GM12878 (cell line): ENCODE results near the gene ADAM29. TPM values are rescaled to one million over a fixed set of nuclear protein-coding genes. Genes with fewer than 3 reads are reported as not detected.

ENCODE experiments used
- ATAC-seq: fragments of 200-7000 bp; cut with Tn5 transposase; 3 replicates; pipeline ENCODE4 v1.9.1; 2020; ENCODE audit warnings: mild to moderate bottlenecking, moderate library complexity
- BruUV-seq: library from RNA; stranded (reverse); fragments of 400-500 nt; replicated peaks from 2 replicates; lab custom pipeline; 2021; lab: Mats Ljungman, UMichigan
- CTCF ChIA-PET: fragments of 300-600 bp; sonication (Branson Sonifier 250); formaldehyde crosslinking; extraction: SDS; loops from one replicate; lab custom pipeline; 2021; ENCODE audit warnings: inconsistent platforms; lab: Yijun Ruan, JAX
- POLR2A ChIA-PET: fragments of 350-600 bp; formaldehyde crosslinking; extraction: SDS; loops from one replicate; lab custom pipeline; 2021; ENCODE audit warnings: inconsistent platforms; lab: Charles Lee
- RAD21 ChIA-PET: fragments of 300-600 bp; sonication (Branson Sonifier 250); formaldehyde crosslinking; loops from one replicate; lab custom pipeline; 2023; ENCODE audit warnings: antibody characterized with exemption; ENCODE audit not compliant: unreplicated experiment; lab: Charles Lee
- SMC1A ChIA-PET: fragments of 300-600 bp; sonication (Branson Sonifier 250); formaldehyde crosslinking; loops from one replicate; lab custom pipeline; 2023; ENCODE audit not compliant: unreplicated experiment, uncharacterized antibody; lab: Charles Lee
- DNase-seq: peaks from one replicate; pipeline ENCODE4 v3.0.0-alpha.2; 2011; ENCODE audit warnings: low read depth, low spot score
- FAIRE-seq: peaks from 3 replicates; lab custom pipeline; 2011; peaks lifted over from hg19 to GRCh38; lab: Jason Lieb, UNC
- H2AFZ ChIP-seq: 2 replicates; pipeline ENCODE4 v1.6.0; 2011; ENCODE audit warnings: low read depth, low read length, control low read depth; ENCODE audit not compliant: control insufficient read depth
- H3K27ac ChIP-seq: 2 replicates; pipeline ENCODE4 v1.5.1; 2011; ENCODE audit warnings: control low read depth; ENCODE audit not compliant: control insufficient read depth, insufficient read depth
- H3K27me3 ChIP-seq, 2 experiments: replicated peaks in 1 of 2; 2 replicates each; pipeline versions ENCODE4 v1.6.0 to v1.6.1; 2011; ENCODE audit warnings: low read length in 1 of 2; ENCODE audit not compliant: control insufficient read depth in 2 of 2, insufficient read depth in 2 of 2
- H3K36me3 ChIP-seq, 2 experiments: 2 replicates each; pipeline ENCODE4 v1.5.1; 2011; ENCODE audit warnings: low read length in 1 of 2; ENCODE audit not compliant: control insufficient read depth in 2 of 2, insufficient read depth in 2 of 2
- H3K4me1 ChIP-seq: 2 replicates; pipeline ENCODE4 v1.6.1; 2011; ENCODE audit warnings: mild to moderate bottlenecking, low read length, moderate library complexity, mixed read lengths; ENCODE audit not compliant: control insufficient read depth, insufficient read depth
- H3K4me2 ChIP-seq: 2 replicates; pipeline ENCODE4 v1.6.0; 2011; ENCODE audit warnings: control low read depth; ENCODE audit not compliant: control insufficient read depth, insufficient read depth
- H3K4me3 ChIP-seq: fragments of 200-600 bp; sonication (generic); 2 replicates; pipeline ENCODE4 v1.5.1; 2016
- H3K79me2 ChIP-seq: 2 replicates; pipeline ENCODE4 v1.6.0; 2011; ENCODE audit warnings: low read length; ENCODE audit not compliant: control insufficient read depth, insufficient read depth
- H3K9ac ChIP-seq: 2 replicates; pipeline ENCODE4 v1.8.0; 2011; ENCODE audit warnings: low read length, control low read depth, mixed read lengths; ENCODE audit not compliant: control insufficient read depth, insufficient read depth
- H3K9me3 ChIP-seq: replicated peaks from 3 replicates; pipeline ENCODE4 v1.5.1; 2011; ENCODE audit warnings: mild to moderate bottlenecking, low read length; ENCODE audit not compliant: control insufficient read depth, insufficient read depth
- H4K20me1 ChIP-seq: 2 replicates; pipeline ENCODE4 v1.6.0; 2011; ENCODE audit not compliant: control insufficient read depth, insufficient read depth
- ASH2L ChIP-seq: fragments of 300-600, 200-600 bp; sonication (generic); IDR thresholded peaks from 2 replicates; pipeline ENCODE4 v1.6.1; 2017; ENCODE audit warnings: low read depth, mild to moderate bottlenecking, borderline replicate concordance
- EZH2 ChIP-seq: IDR thresholded peaks from 2 replicates; pipeline ENCODE4 v1.6.1; 2012; ENCODE audit warnings: low read depth, mild to moderate bottlenecking, control low read depth, inconsistent platforms, low read length, borderline replicate concordance; ENCODE audit not compliant: control insufficient read depth
- FOXK2 ChIP-seq: fragments of 450-650 bp; IDR thresholded peaks from 2 replicates; pipeline ENCODE4 v1.6.1; 2017; ENCODE audit warnings: mild to moderate bottlenecking, moderate library complexity
- KDM1A ChIP-seq: fragments of 200-600 bp; sonication (generic); IDR thresholded peaks from 2 replicates; pipeline ENCODE4 v1.6.1; 2016; ENCODE audit warnings: borderline replicate concordance
- LARP7 ChIP-seq: fragments of 450-650 bp; IDR thresholded peaks from 2 replicates; pipeline ENCODE4 v1.6.1; 2017; ENCODE audit warnings: mild to moderate bottlenecking
- WGBS: methylation state at CpG from one replicate; pipeline ENCODE4 v1.1.6; 2016; ENCODE audit warnings: low lambda C conversion rate; ENCODE audit not compliant: insufficient replicate concordance, insufficient coverage; ENCODE audit errors: missing lambda C conversion rate; 5-methylcytosine and 5-hydroxymethylcytosine counted together
- in situ Hi-C: fragments of 300-500 bp; cut with MboI; formaldehyde crosslinking; loops from 9 replicates; pipeline ENCODE4 v1.14.3; 2018; ENCODE audit warnings: mixed read lengths
- intact Hi-C: fragments of 100-400 bp; cut with micrococcal nuclease; formaldehyde crosslinking; loops from one replicate; pipeline ENCODE4 v1.14.2; 2022; ENCODE audit not compliant: unreplicated experiment
- polyA plus RNA-seq, 11 experiments: library from polyadenylated mRNA; depleted of rRNA in 4 of 11; unstranded in 6 of 11; stranded (reverse) in 5 of 11; fragments of >200 nt; fragmentation: Nextera tagmentation in 4 of 11; fragmentation: Illumina TruSeq in 1 of 11; extraction: Ambion mirVana in 4 of 11; extraction: Trizol in 1 of 11; gene quantifications; 1 replicate in 1 of 11; 2 replicates in 10 of 11; pipeline versions ENCODE4 v1.2.1 to v1.2.3, GENCODE V29; 2011 to 2016; ENCODE audit warnings: inconsistent platforms in 2 of 11, missing spikeins in 2 of 11, low read depth in 1 of 11
- total RNA-seq, 4 experiments: library from RNA; depleted of rRNA in 3 of 4; stranded (reverse); fragments of >200 nt in 3 of 4; fragmentation: Illumina TruSeq in 1 of 4; extraction: Trizol in 1 of 4; gene quantifications; 2 replicates each; pipeline versions ENCODE4 v1.2.1 to v1.2.3, GENCODE V29; 2013 to 2021
- TF ChIP-seq, protein P1 (sequence below): IDR thresholded peaks from 2 replicates; pipeline ENCODE4 v1.6.1; 2012; ENCODE audit warnings: low read depth, low read length, improper control_type of control experiment

Gene ADAM29
- total and polyA plus RNA-seq, 10 of the 15 experiments (the other 5 are each of a cell fraction or from before 2014, with no cell fraction given): 0.04 to 0.20 (median 0.10) TPM; not detected in 7

DNA sequence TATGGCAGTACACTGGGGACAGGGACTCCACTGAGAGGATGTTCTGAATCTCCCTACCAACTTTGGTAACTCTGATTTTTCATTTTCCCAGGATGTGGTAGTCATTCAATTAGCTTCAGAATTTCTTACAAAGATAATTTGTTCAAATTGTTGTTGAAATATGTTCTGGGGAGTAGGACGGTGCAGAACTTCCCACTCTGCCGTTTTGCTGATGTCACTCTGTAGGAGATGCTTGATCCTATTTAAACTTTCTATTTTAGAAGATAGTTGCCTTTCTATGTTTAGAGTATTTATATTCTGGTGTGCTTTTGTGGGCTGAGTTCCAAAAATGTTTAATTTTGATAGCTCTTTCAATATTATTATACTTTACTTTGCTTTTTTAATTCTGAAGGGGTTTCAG is 55.2 kb downstream of the ADAM29 start:
- BruUV-seq: no TSS peak
- Histone ChIP-seq H3K4me2 (no peak overlapping the region), H3K27ac (no peak overlapping the region), H3K27me3 (no peaks in the 10 kb centered on the region), H3K4me1 (no peaks in the 10 kb centered on the region), H3K9me3 (no peaks in the 10 kb centered on the region), H4K20me1 (no peaks in the 10 kb centered on the region), H3K36me3 (no peaks in the 10 kb centered on the region), H3K4me3 (no peak overlapping the region), H3K79me2 (no peaks in the 10 kb centered on the region), H3K9ac (no peak overlapping the region), H2AFZ (no peak overlapping the region)
- ATAC-seq (no peak), DNase-seq (no peak), FAIRE-seq (no peak)
- SMC1A ChIA-PET: interaction anchor here (0.8 to 2.2 kb wide), 7 partner anchors 13 to 99 kb away, joined by 3 to 6 read pairs (median 4); partner anchors contain the start of gene ADAM29
- TF ChIP-seq KDM1A (no peak), ASH2L (no peak), FOXK2 (no peak), LARP7 (no peak), EZH2 (no peak)
- TF ChIP-seq, protein P1, sequence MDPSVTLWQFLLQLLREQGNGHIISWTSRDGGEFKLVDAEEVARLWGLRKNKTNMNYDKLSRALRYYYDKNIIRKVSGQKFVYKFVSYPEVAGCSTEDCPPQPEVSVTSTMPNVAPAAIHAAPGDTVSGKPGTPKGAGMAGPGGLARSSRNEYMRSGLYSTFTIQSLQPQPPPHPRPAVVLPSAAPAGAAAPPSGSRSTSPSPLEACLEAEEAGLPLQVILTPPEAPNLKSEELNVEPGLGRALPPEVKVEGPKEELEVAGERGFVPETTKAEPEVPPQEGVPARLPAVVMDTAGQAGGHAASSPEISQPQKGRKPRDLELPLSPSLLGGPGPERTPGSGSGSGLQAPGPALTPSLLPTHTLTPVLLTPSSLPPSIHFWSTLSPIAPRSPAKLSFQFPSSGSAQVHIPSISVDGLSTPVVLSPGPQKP: no peak
- in situ Hi-C loops (no loop called here), intact Hi-C loops (no loop called here)
- CTCF ChIA-PET: interaction anchor here (1.2 to 1.8 kb wide), 4 partner anchors 18 to 81 kb away, joined by 3 to 6 read pairs (median 4); no protein-coding TSS in a partner anchor
- POLR2A ChIA-PET: no interaction called here
- WGBS: 4% methylated on average over 2 of the region's 2 CpGs
- RAD21 ChIA-PET: interaction anchor here (0.7 kb wide), 1 partner anchor 76 kb away, joined by 3 read pairs; no protein-coding TSS in a partner anchor
